Effector memory CD8-positive, alpha-beta T cell (primary cell): ENCODE data around the gene KLHL13.
"Not testable (repeated sequence)": the region's sequence is repeated elsewhere in the genome, so short reads cannot be mapped to it uniquely, and the experiment has no call there.

Source experiments
- ATAC-seq: fragments of 150-1000 bp; cut with Tn5 transposase; replicated peaks from 2 replicates; pipeline ENCODE4 v1.10.0; 2021; ENCODE audit warnings: mild to moderate bottlenecking, moderate library complexity
- DNase-seq, 3 experiments: peaks; one replicate each; pipeline ENCODE4 v3.0.0; 2021
- H3K27ac Mint-ChIP-seq, 2 donors: one replicate each; pipeline ENCODE4 v1.8.0; 2022; ENCODE audit warnings: mild to moderate bottlenecking in 2 of 2, mixed read lengths in 2 of 2, moderate library complexity in 2 of 2
- H3K27me3 Mint-ChIP-seq, 2 donors: one replicate each; pipeline ENCODE4 v1.8.0; 2022; ENCODE audit warnings: mixed read lengths in 2 of 2
- H3K36me3 Mint-ChIP-seq: one replicate; pipeline ENCODE4 v1.8.0; 2022; ENCODE audit warnings: mild to moderate bottlenecking, moderate library complexity, mixed read lengths; ENCODE audit not compliant: insufficient read depth
- H3K4me1 Mint-ChIP-seq, 2 donors: one replicate each; pipeline ENCODE4 v1.8.0; 2022; ENCODE audit warnings: low read depth in 2 of 2, mixed read lengths in 2 of 2
- H3K4me3 Mint-ChIP-seq, 2 donors: one replicate each; pipeline ENCODE4 v1.8.0; 2022; ENCODE audit warnings: mild to moderate bottlenecking in 2 of 2, mixed read lengths in 2 of 2, moderate library complexity in 2 of 2
- H3K9me3 Mint-ChIP-seq, 2 donors: one replicate each; pipeline ENCODE4 v1.8.0; 2022; ENCODE audit warnings: mixed read lengths in 2 of 2

KLHL13 gene

GRCh38 chrX:117959045-117959444 is 157.6 kb downstream of the KLHL13 start:
- Mint-ChIP-seq H3K9me3 (peaks cover 0 to 3% of the 10 kb centered on the region in 2 donors), H3K27me3 (no peaks in the 10 kb centered on the region), H3K4me3 (no peak overlapping the region), H3K27ac (no peak overlapping the region), H3K36me3 (no peaks in the 10 kb centered on the region), H3K4me1 (no peaks in the 10 kb centered on the region)
- DNase-seq (no peak), ATAC-seq (no peak)

GRCh38 chrX:117957128-117957527 is 159.5 kb downstream of the KLHL13 start:
- Mint-ChIP-seq H3K27ac (no peak overlapping the region), H3K9me3 (peaks cover 0 to 3% of the 10 kb centered on the region in 2 donors), H3K36me3 (no peaks in the 10 kb centered on the region), H3K4me3 (no peak overlapping the region), H3K27me3 (no peaks in the 10 kb centered on the region), H3K4me1 (no peaks in the 10 kb centered on the region)
- DNase-seq (no peak), ATAC-seq (no peak)

GRCh38 chrX:117939296-117939695 is 177.3 kb downstream of the KLHL13 start:
- not testable (repeated sequence) for H3K27me3 Mint-ChIP-seq, H3K36me3 Mint-ChIP-seq, H3K4me1 Mint-ChIP-seq, DNase-seq, H3K27ac Mint-ChIP-seq, ATAC-seq, H3K4me3 Mint-ChIP-seq
- H3K9me3 Mint-ChIP-seq = peaks cover 0 to 15% of the 10 kb centered on the region in 2 donors

GRCh38 chrX:117936118-117936517 is 180.5 kb downstream of the KLHL13 start:
- Mint-ChIP-seq H3K27ac (no peak overlapping the region), H3K9me3 (no peaks in the 10 kb centered on the region), H3K4me1 (no peaks in the 10 kb centered on the region), H3K27me3 (no peaks in the 10 kb centered on the region), H3K36me3 (no peaks in the 10 kb centered on the region), H3K4me3 (no peak overlapping the region)
- ATAC-seq (no peak), DNase-seq (no peak)

GRCh38 chrX:117930116-117930515 is 186.5 kb downstream of the KLHL13 start:
- H3K4me1 Mint-ChIP-seq, DNase-seq, H3K27ac Mint-ChIP-seq, H3K36me3 Mint-ChIP-seq, H3K27me3 Mint-ChIP-seq, ATAC-seq, H3K9me3 Mint-ChIP-seq, H3K4me3 Mint-ChIP-seq: not testable (repeated sequence)

- DNase-seq (no peak), ATAC-seq (no peak)
- Mint-ChIP-seq H3K27me3 (no peaks in the 10 kb centered on the region), H3K4me1 (no peaks in the 10 kb centered on the region), H3K36me3 (no peaks in the 10 kb centered on the region), H3K9me3 (no peaks in the 10 kb centered on the region), H3K4me3 (no peak overlapping the region), H3K27ac (no peak overlapping the region)
Measured at GRCh38 chrX:117919755-117920154, 196.9 kb downstream of the KLHL13 start.

- ATAC-seq (no peak), DNase-seq (no peak)
- Mint-ChIP-seq H3K4me3 (no peak overlapping the region), H3K27ac (no peak overlapping the region), H3K9me3 (peaks cover 0 to 1% of the 10 kb centered on the region in 2 donors), H3K27me3 (no peaks in the 10 kb centered on the region), H3K4me1 (no peaks in the 10 kb centered on the region), H3K36me3 (no peaks in the 10 kb centered on the region)
Measured at GRCh38 chrX:117910216-117910615, 206.4 kb downstream of the KLHL13 start.

- ATAC-seq (no peak), DNase-seq (no peak)
- Mint-ChIP-seq H3K27ac (no peak overlapping the region), H3K36me3 (no peaks in the 10 kb centered on the region), H3K9me3 (no peaks in the 10 kb centered on the region), H3K27me3 (no peaks in the 10 kb centered on the region), H3K4me1 (no peaks in the 10 kb centered on the region), H3K4me3 (no peak overlapping the region)
Measured at GRCh38 chrX:117898226-117898625, 218.4 kb downstream of the KLHL13 start.

- Mint-ChIP-seq H3K4me1 (no peaks in the 10 kb centered on the region), H3K36me3 (no peaks in the 10 kb centered on the region), H3K9me3 (no peaks in the 10 kb centered on the region), H3K27me3 (no peaks in the 10 kb centered on the region), H3K4me3 (no peak overlapping the region), H3K27ac (no peak overlapping the region)
- DNase-seq (no peak), ATAC-seq (no peak)
Measured at GRCh38 chrX:117895418-117895817, 221.2 kb downstream of the KLHL13 start.

- no peak overlapping the region for H3K4me3 Mint-ChIP-seq
Measured at GRCh38 chrX:117892469-117892868, 224.1 kb downstream of the KLHL13 start.

GRCh38 chrX:117871796-117872195 is 244.8 kb downstream of the KLHL13 start:
- Mint-ChIP-seq H3K9me3 (peaks cover 0 to 11% of the 10 kb centered on the region in 2 donors), H3K4me3 (no peak overlapping the region), H3K36me3 (no peaks in the 10 kb centered on the region), H3K27me3 (no peaks in the 10 kb centered on the region), H3K4me1 (no peaks in the 10 kb centered on the region), H3K27ac (no peak overlapping the region)
- no peak for DNase-seq
- no peak for ATAC-seq

More at GRCh38 chrX:117892469-117892868, 224.1 kb downstream of the KLHL13 start:
- H3K27me3 Mint-ChIP-seq = no peaks in the 10 kb centered on the region
- no peak for DNase-seq
- H3K9me3 Mint-ChIP-seq = no peaks in the 10 kb centered on the region
- no peaks in the 10 kb centered on the region for H3K36me3 Mint-ChIP-seq
- no peak overlapping the region for H3K27ac Mint-ChIP-seq
- ATAC-seq = no peak
- H3K4me1 Mint-ChIP-seq = no peaks in the 10 kb centered on the region

- Mint-ChIP-seq H3K27ac (no peak overlapping the region), H3K4me3 (no peak overlapping the region), H3K4me1 (no peaks in the 10 kb centered on the region), H3K27me3 (no peaks in the 10 kb centered on the region), H3K36me3 (peaks cover 3% of the 10 kb centered on the region), H3K9me3 (no peaks in the 10 kb centered on the region)
- no peak for ATAC-seq
- DNase-seq = no peak
Measured at GRCh38 chrX:117860517-117860916, 256.1 kb downstream of the KLHL13 start.

- H3K4me1 Mint-ChIP-seq = no peaks in the 10 kb centered on the region
- DNase-seq (no peak), ATAC-seq (no peak)
- H3K27ac Mint-ChIP-seq = no peak overlapping the region
- no peaks in the 10 kb centered on the region for H3K9me3 Mint-ChIP-seq
- no peak overlapping the region for H3K4me3 Mint-ChIP-seq
- H3K36me3 Mint-ChIP-seq = no peaks in the 10 kb centered on the region
- no peaks in the 10 kb centered on the region for H3K27me3 Mint-ChIP-seq
Measured at GRCh38 chrX:117854806-117855205, 261.8 kb downstream of the KLHL13 start.

GRCh38 chrX:117851025-117851424 is 265.6 kb downstream of the KLHL13 start:
- ATAC-seq = no peak

More at GRCh38 chrX:117851025-117851424, 265.6 kb downstream of the KLHL13 start:
- Mint-ChIP-seq H3K36me3 (no peaks in the 10 kb centered on the region), H3K9me3 (no peaks in the 10 kb centered on the region), H3K27me3 (no peaks in the 10 kb centered on the region), H3K27ac (no peak overlapping the region), H3K4me1 (no peaks in the 10 kb centered on the region), H3K4me3 (no peak overlapping the region)
- no peak for DNase-seq
